Pancreas (tissue), 10 donors: ENCODE results near the gene SPOCK1. TPM values are rescaled to one million over a fixed set of nuclear protein-coding genes. Genes with fewer than 3 reads are reported as not detected.

Source experiments
- ATAC-seq, 4 donors: fragments of 200-7000 bp; cut with Tn5 transposase; one replicate each; pipeline versions ENCODE4 v1.8.0 to v1.9.1; 2020; ENCODE audit warnings: mild to moderate bottlenecking in 4 of 4, moderate library complexity in 4 of 4
- DNase-seq, 6 donors: peaks; one replicate each; pipeline ENCODE4 v3.0.0-alpha.2; 2020
- FAIRE-seq: peaks from 2 replicates; lab custom pipeline; 2012; peaks lifted over from hg19 to GRCh38; lab: Jason Lieb, UNC
- H3K27ac ChIP-seq, 4 donors: fragments of 200-600 bp; sonication (generic); 1 replicate in 3 of 4; 2 replicates in 1 of 4; pipeline versions ENCODE4 v1.5.0 to v1.8.0; 2020
- H3K27me3 ChIP-seq, 4 donors: fragments of 200-600 bp; one replicate each; pipeline ENCODE4 v1.8.0; 2021
- H3K36me3 ChIP-seq, 3 donors: fragments of 200-600 bp; sonication (generic) in 1 of 3; one replicate each; pipeline versions ENCODE4 v1.5.0 to v1.8.0; 2020 to 2021
- H3K4me1 ChIP-seq, 3 donors: fragments of 200-600 bp; one replicate each; pipeline ENCODE4 v1.8.0; 2021
- H3K4me3 ChIP-seq, 4 donors: fragments of 200-600 bp; sonication (generic) in 2 of 4; one replicate each; pipeline versions ENCODE4 v1.5.0 to v1.8.0; 2020 to 2021
- H3K9me3 ChIP-seq, 4 donors: fragments of 200-600 bp; one replicate each; pipeline ENCODE4 v1.8.0; 2021
- WGBS, 2 donors: extraction: QIAGEN DNeasy Blood & Tissue Kit; methylation state at CpG; one replicate each; pipeline ENCODE4 v1.1.7; 2013; 5-methylcytosine and 5-hydroxymethylcytosine counted together
- intact Hi-C, 3 donors: fragments of 100-400 bp; cut with DNase I; formaldehyde crosslinking; loops; one replicate each; pipeline versions ENCODE4 v1.11.1 to v1.14.2; 2022
- polyA plus RNA-seq, 2 donors: library from polyadenylated mRNA; stranded (reverse); fragments of 200-250 nt; gene quantifications; one replicate each; pipeline ENCODE4 v1.2.3, GENCODE V29; 2013
- total RNA-seq, 6 donors: library from RNA; stranded (reverse); fragmentation: NEBNext Ultra II Directional in 4 of 6; extraction: Animal tissue kit (Norgen Biotek cat#: 25700) in 4 of 6; gene quantifications; one replicate each; pipeline versions ENCODE4 v1.2.1 to v1.2.4, GENCODE V29; 2021 to 2023
- TF ChIP-seq, protein P1 (sequence below), 4 donors: fragments of 200-600 bp; sonication (generic) in 3 of 4; IDR thresholded peaks; one replicate each; pipeline versions ENCODE4 v1.5.0 to v1.8.0; 2021; ENCODE audit warnings: antibody characterized with exemption in 4 of 4
- donor health status: healthy with polysubstance abuse.
- donor health status: DM: no; HTN: no; CAD: no; lungs with moderate emphysema.
- donor health status: DM: no; HTN: no; CAD: no.
- donor health status: control.
- donor health status: control.
- donor health status: Bipolar disorder and iron deficiency.
- donor health status: DM: yes; HTN: yes; CAD: no.
- donor health status: DM: no; HTN: no; CAD: no.
- donor health status: DM: no; HTN: no; CAD: no.
- donor health status: DM: yes; HTN: yes; CAD: no.

The SPOCK1 gene
- total and polyA plus RNA-seq, 8 donors = 1.7 to 16.5 (median 5.3) TPM

DNA sequence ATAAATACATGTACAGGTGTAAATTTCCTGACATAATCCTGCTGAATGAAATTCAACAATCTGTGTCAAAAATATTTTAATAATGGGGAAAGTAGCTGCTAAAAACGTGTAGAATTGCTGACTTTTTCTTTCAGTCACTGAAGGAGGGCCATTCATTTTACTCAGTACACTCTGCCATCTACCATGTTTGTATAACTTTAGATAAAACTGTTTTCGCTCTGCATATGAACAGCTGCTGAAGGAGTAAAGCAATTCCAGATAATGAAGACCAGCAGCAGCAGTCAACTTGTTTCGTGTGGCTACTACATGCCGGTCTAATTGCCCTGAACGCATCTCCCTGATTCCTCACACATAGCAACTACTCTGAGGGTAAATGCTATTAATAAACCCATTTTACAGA, 380.5 kb downstream of the SPOCK1 start:
- H3K4me3 ChIP-seq = no peak overlapping the region
- no peaks in the 10 kb centered on the region for H3K27me3 ChIP-seq
- DNase-seq (no peak), ATAC-seq (peak; percentile 22 to 64 (median 44)), FAIRE-seq (no peak)
- H3K36me3 ChIP-seq = no peaks in the 10 kb centered on the region
- no peaks in the 10 kb centered on the region for H3K9me3 ChIP-seq
- TF ChIP-seq, protein P1, sequence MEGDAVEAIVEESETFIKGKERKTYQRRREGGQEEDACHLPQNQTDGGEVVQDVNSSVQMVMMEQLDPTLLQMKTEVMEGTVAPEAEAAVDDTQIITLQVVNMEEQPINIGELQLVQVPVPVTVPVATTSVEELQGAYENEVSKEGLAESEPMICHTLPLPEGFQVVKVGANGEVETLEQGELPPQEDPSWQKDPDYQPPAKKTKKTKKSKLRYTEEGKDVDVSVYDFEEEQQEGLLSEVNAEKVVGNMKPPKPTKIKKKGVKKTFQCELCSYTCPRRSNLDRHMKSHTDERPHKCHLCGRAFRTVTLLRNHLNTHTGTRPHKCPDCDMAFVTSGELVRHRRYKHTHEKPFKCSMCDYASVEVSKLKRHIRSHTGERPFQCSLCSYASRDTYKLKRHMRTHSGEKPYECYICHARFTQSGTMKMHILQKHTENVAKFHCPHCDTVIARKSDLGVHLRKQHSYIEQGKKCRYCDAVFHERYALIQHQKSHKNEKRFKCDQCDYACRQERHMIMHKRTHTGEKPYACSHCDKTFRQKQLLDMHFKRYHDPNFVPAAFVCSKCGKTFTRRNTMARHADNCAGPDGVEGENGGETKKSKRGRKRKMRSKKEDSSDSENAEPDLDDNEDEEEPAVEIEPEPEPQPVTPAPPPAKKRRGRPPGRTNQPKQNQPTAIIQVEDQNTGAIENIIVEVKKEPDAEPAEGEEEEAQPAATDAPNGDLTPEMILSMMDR (IDR thresholded peaks at IDR 0.05) = no peak
- intact Hi-C loops = no loop called here
- peaks cover 0 to 26% (median 16%) of the 10 kb centered on the region in 3 donors for H3K4me1 ChIP-seq
- 23 to 26% methylated on average over 5 of the region's 5 CpGs for WGBS, 2 donors
- no peak overlapping the region for H3K27ac ChIP-seq

DNA sequence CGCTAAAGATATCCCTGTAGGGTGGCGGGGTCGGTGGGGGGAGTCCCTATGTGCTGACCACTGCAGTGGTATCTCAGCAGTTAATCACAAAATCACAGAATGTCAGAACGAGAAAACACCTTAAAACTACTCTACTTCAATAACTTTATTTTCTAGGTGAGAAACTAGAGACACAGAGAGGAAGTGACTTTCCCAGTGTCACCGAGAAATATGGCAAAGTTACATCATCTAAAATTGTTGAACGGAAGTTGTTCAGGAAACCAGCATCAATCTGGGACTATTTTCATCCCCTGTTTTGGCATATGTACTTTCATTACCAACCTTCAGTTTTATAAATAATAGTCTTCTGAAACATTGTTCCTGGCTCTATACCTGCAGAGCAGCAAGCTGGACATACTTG, 384.0 kb downstream of the SPOCK1 start:
- WGBS, 2 donors = 80 to 83% methylated on average over 6 of the region's 6 CpGs
- H3K9me3 ChIP-seq = no peaks in the 10 kb centered on the region
- FAIRE-seq = no peak
- H3K4me3 ChIP-seq = no peak overlapping the region
- ATAC-seq = no peak
- H3K4me1 ChIP-seq = peaks cover 0 to 14% (median 6%) of the 10 kb centered on the region in 3 donors
- TF ChIP-seq, protein P1 (IDR thresholded peaks at IDR 0.05) = no peak
- intact Hi-C loops = no loop called here
- no peaks in the 10 kb centered on the region for H3K36me3 ChIP-seq
- DNase-seq = no peak
- no peaks in the 10 kb centered on the region for H3K27me3 ChIP-seq
- no peak overlapping the region for H3K27ac ChIP-seq

DNA sequence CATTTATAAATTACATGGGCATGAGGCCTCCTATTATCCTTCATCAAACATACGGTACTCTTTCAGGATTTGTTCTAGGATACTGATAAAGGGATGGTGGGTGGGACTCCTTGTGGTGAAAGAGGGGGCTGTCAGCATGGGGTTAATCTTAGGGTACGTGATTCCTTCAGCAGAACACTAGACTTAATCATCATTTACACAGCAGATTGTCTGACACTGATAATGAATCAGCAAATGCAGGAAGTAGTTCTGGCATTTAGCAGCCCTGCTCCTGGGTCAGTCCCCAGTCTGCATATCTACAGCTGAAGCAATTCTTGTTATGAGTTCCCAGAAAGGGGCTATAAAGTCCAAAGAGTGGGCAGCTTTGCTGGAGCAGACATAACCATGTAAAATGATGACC, 384.6 kb downstream of the SPOCK1 start:
- FAIRE-seq (no peak), ATAC-seq (peak; percentile 61 to 76 (median 70)), DNase-seq (no peak)
- peaks cover 0 to 14% (median 6%) of the 10 kb centered on the region in 3 donors for H3K4me1 ChIP-seq
- TF ChIP-seq, protein P1 (IDR thresholded peaks at IDR 0.05) = no peak
- no peaks in the 10 kb centered on the region for H3K36me3 ChIP-seq
- H3K4me3 ChIP-seq = no peak overlapping the region
- no peaks in the 10 kb centered on the region for H3K9me3 ChIP-seq
- no peak overlapping the region for H3K27ac ChIP-seq
- H3K27me3 ChIP-seq = no peaks in the 10 kb centered on the region
- intact Hi-C loops = no loop called here
- WGBS, 2 donors = 28 to 41% methylated on average over 2 of the region's 2 CpGs

DNA sequence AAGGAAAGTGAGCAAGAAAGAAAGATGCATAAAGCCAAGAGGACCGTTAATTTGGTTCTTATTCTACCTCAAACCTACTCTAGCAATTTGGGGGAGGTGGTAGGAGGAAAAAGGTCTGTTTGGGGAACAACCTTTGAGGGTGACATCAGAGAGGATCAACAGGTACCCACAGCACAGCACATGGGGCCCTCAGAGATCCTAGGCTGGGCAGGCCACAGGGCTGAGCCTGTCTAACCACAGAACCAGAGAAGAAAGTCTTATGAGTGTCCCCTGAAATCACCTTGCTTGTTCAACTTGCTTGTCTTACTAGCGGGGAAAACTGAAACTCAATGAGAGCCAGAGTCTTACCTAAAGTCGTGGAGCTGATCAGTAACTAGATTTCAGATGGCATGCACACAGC, 385.2 kb downstream of the SPOCK1 start:
- no peak for FAIRE-seq
- intact Hi-C loops = no loop called here
- DNase-seq = no peak
- no peak overlapping the region for H3K27ac ChIP-seq
- H3K36me3 ChIP-seq = no peaks in the 10 kb centered on the region
- WGBS, 2 donors = 53 to 75% methylated on average over 3 of the region's 3 CpGs
- peaks cover 0 to 14% (median 6%) of the 10 kb centered on the region in 3 donors for H3K4me1 ChIP-seq
- no peaks in the 10 kb centered on the region for H3K27me3 ChIP-seq
- H3K4me3 ChIP-seq = no peak overlapping the region
- TF ChIP-seq, protein P1 (IDR thresholded peaks at IDR 0.05) = no peak
- no peak for ATAC-seq
- H3K9me3 ChIP-seq = no peaks in the 10 kb centered on the region

DNA sequence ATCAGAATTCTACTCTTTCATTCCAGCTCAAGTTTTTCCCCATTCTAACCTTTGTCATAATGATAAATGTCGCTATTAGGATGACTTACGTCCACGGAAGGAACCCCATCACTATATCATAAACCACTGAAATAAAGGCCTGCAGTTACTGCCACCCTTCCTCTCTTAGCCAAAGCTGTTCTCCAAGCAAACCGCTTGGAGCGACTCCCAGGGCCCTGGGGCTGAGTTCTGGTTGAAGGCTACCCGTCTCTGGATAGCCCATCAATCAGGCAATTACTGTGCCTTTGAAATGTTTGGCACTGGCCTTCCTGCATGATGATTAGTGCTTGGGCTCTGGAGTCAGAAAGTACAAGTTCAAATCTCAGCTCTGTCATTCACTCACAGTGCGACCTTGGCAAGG, 386.0 kb downstream of the SPOCK1 start:
- DNase-seq = no peak
- no peaks in the 10 kb centered on the region for H3K27me3 ChIP-seq
- H3K4me3 ChIP-seq = no peak overlapping the region
- ATAC-seq = no peak
- H3K9me3 ChIP-seq = no peaks in the 10 kb centered on the region
- TF ChIP-seq, protein P1 (IDR thresholded peaks at IDR 0.05) = no peak
- H3K4me1 ChIP-seq = peaks cover 0 to 10% (median 6%) of the 10 kb centered on the region in 3 donors
- H3K36me3 ChIP-seq = no peaks in the 10 kb centered on the region
- H3K27ac ChIP-seq = no peak overlapping the region
- intact Hi-C loops = no loop called here
- no peak for FAIRE-seq
- 75 to 80% methylated on average over 7 of the region's 7 CpGs for WGBS, 2 donors
